Neuronal stem cell (in vitro differentiated cells): ENCODE results near the gene ARHGAP24.

Experiments used
- DNase-seq: peaks from one replicate; pipeline ENCODE4 v3.0.0-alpha.2; 2013; ENCODE audit warnings: low spot score
- H2AFZ ChIP-seq: one replicate; pipeline ENCODE4 v1.6.1; 2013; ENCODE audit warnings: mild to moderate bottlenecking, low read length, inconsistent platforms
- H2AK5ac ChIP-seq: 2 replicates; pipeline ENCODE4 v1.6.1; 2013; ENCODE audit warnings: low read depth, mild to moderate bottlenecking, inconsistent platforms, low read length, moderate library complexity, mixed read lengths
- H2BK120ac ChIP-seq: 2 replicates; pipeline ENCODE4 v1.6.1; 2013; ENCODE audit warnings: low read depth, mild to moderate bottlenecking, inconsistent platforms, low read length, moderate library complexity, mixed read lengths
- H2BK12ac ChIP-seq: one replicate; pipeline ENCODE4 v1.6.1; 2013; ENCODE audit warnings: low read length, inconsistent platforms
- H2BK15ac ChIP-seq: 2 replicates; pipeline ENCODE4 v1.6.1; 2013; ENCODE audit warnings: mild to moderate bottlenecking, low read length, inconsistent platforms, mixed read lengths
- H2BK5ac ChIP-seq: one replicate; pipeline ENCODE4 v1.6.1; 2013; ENCODE audit warnings: inconsistent platforms, mild to moderate bottlenecking, low read length, moderate library complexity
- H3K14ac ChIP-seq: one replicate; pipeline ENCODE4 v1.6.1; 2013; ENCODE audit warnings: low read length, inconsistent platforms
- H3K18ac ChIP-seq: 2 replicates; pipeline ENCODE4 v1.6.1; 2013; ENCODE audit warnings: low read length, inconsistent platforms
- H3K23ac ChIP-seq: 2 replicates; pipeline ENCODE4 v1.6.1; 2013; ENCODE audit warnings: low read depth, mild to moderate bottlenecking, mixed read lengths, low read length, inconsistent platforms; ENCODE audit not compliant: poor library complexity
- H3K27ac ChIP-seq: replicated peaks from 3 replicates; pipeline ENCODE4 v1.5.1; 2013; ENCODE audit warnings: low read length, inconsistent platforms
- H3K27me3 ChIP-seq, 3 experiments: 2 replicates each; pipeline ENCODE4 v1.6.1; 2013; ENCODE audit warnings: low read length in 3 of 3, mild to moderate bottlenecking in 2 of 3, inconsistent platforms in 1 of 3, low read depth in 1 of 3, mixed read lengths in 1 of 3, moderate library complexity in 1 of 3; ENCODE audit not compliant: control insufficient read depth in 3 of 3, insufficient read depth in 3 of 3
- H3K36me3 ChIP-seq, 2 donors: replicated peaks in 1 of 2; 2 replicates each; pipeline ENCODE4 v1.6.1; 2013; ENCODE audit warnings: low read length in 2 of 2; ENCODE audit not compliant: control insufficient read depth in 2 of 2, insufficient read depth in 2 of 2
- H3K4ac ChIP-seq: 2 replicates; pipeline ENCODE4 v1.6.1; 2013; ENCODE audit warnings: inconsistent platforms, mild to moderate bottlenecking, low read length, moderate library complexity
- H3K4me1 ChIP-seq, 2 donors: 1 replicate in 1 of 2; 2 replicates in 1 of 2; pipeline ENCODE4 v1.6.1; 2013; ENCODE audit warnings: low read length in 2 of 2, low read depth in 1 of 2; ENCODE audit not compliant: control insufficient read depth in 2 of 2, insufficient read depth in 1 of 2
- H3K4me2 ChIP-seq: one replicate; pipeline ENCODE4 v1.6.1; 2013; ENCODE audit warnings: mild to moderate bottlenecking, low read length, inconsistent platforms; ENCODE audit not compliant: insufficient read depth, poor library complexity, severe bottlenecking
- H3K4me3 ChIP-seq, 2 donors: 2 replicates each; pipeline ENCODE4 v1.5.1; 2013; ENCODE audit warnings: low read length in 2 of 2, mild to moderate bottlenecking in 2 of 2, inconsistent platforms in 1 of 2, moderate library complexity in 1 of 2
- H3K79me1 ChIP-seq: one replicate; pipeline ENCODE4 v1.6.1; 2013; ENCODE audit warnings: low read depth, mild to moderate bottlenecking, inconsistent platforms, low read length, moderate library complexity
- H3K9ac ChIP-seq: one replicate; pipeline ENCODE4 v1.6.1; 2013; ENCODE audit warnings: mild to moderate bottlenecking, low read depth, low read length, inconsistent platforms; ENCODE audit not compliant: poor library complexity
- H3K9me3 ChIP-seq, 2 donors: replicated peaks in 1 of 2; 2 replicates each; pipeline versions ENCODE3 to v1.6.1; 2013; ENCODE audit warnings: low read length in 2 of 2, mild to moderate bottlenecking in 2 of 2, inconsistent platforms in 1 of 2, low read depth in 1 of 2, mixed read lengths in 1 of 2, moderate library complexity in 1 of 2; ENCODE audit not compliant: control insufficient read depth in 2 of 2, insufficient read depth in 1 of 2
- H4K8ac ChIP-seq: one replicate; pipeline ENCODE4 v1.6.1; 2013; ENCODE audit warnings: low read depth, mild to moderate bottlenecking, inconsistent platforms, low read length, moderate library complexity
- H4K91ac ChIP-seq: one replicate; pipeline ENCODE4 v1.6.1; 2013; ENCODE audit warnings: low read length, low read depth, mild to moderate bottlenecking, inconsistent platforms; ENCODE audit not compliant: poor library complexity
- WGBS, 2 donors: extraction: QIAGEN DNeasy Blood & Tissue Kit; methylation state at CpG; one replicate each; pipeline ENCODE4 v1.1.7; 2013; ENCODE audit warnings: missing lambda C conversion rate in 2 of 2, mixed read lengths in 1 of 2; ENCODE audit not compliant: insufficient read length in 2 of 2, insufficient replicate concordance in 1 of 2; ENCODE audit errors: extremely low coverage in 2 of 2; 5-methylcytosine and 5-hydroxymethylcytosine counted together

The ARHGAP24 gene

GRCh38 chr4:85580489-85580888 is 105.5 kb downstream of the ARHGAP24 start:
- Histone ChIP-seq H3K14ac (no peak overlapping the region), H3K23ac (no peak overlapping the region), H4K8ac (no peak overlapping the region), H2BK5ac (no peak overlapping the region), H3K9me3 (no peaks in the 10 kb centered on the region), H3K27me3 (no peaks in the 10 kb centered on the region), H3K9ac (no peak overlapping the region), H3K4me2 (no peak overlapping the region), H2BK15ac (no peak overlapping the region), H3K4me1 (no peaks in the 10 kb centered on the region), H3K4me3 (no peak overlapping the region), H3K79me1 (no peaks in the 10 kb centered on the region), H3K18ac (no peak overlapping the region), H3K36me3 (no peaks in the 10 kb centered on the region), H2AK5ac (no peak overlapping the region), H2AFZ (no peak overlapping the region), H2BK120ac (no peak overlapping the region), H3K4ac (no peak overlapping the region), H3K27ac (no peak overlapping the region), H2BK12ac (no peak overlapping the region), H4K91ac (no peak overlapping the region)
- DNase-seq = no peak
- no CpG with 5 or more reads among the region's 5 CpGs for WGBS, 2 donors

GRCh38 chr4:85587952-85588351 is 113.0 kb downstream of the ARHGAP24 start:
- no peaks in the 10 kb centered on the region for H3K9me3 ChIP-seq
- no CpG with 5 or more reads among the region's 1 CpG for WGBS, 2 donors

GRCh38 chr4:85591406-85592098 is 116.6 kb downstream of the ARHGAP24 start:
- no peak overlapping the region for H2BK15ac ChIP-seq
- no peaks in the 10 kb centered on the region for H3K9me3 ChIP-seq
- no peak overlapping the region for H2AK5ac ChIP-seq
- H3K23ac ChIP-seq = no peak overlapping the region
- H3K4me3 ChIP-seq = no peak overlapping the region
- no peak for DNase-seq
- no peak overlapping the region for H2BK12ac ChIP-seq
- no peak overlapping the region for H3K27ac ChIP-seq
- no CpG with 5 or more reads among the region's 3 CpGs for WGBS, 2 donors
- no peak overlapping the region for H2BK120ac ChIP-seq
- no peaks in the 10 kb centered on the region for H3K4me1 ChIP-seq
- H4K91ac ChIP-seq = no peak overlapping the region
- H3K27me3 ChIP-seq = no peaks in the 10 kb centered on the region
- H3K9ac ChIP-seq = no peak overlapping the region
- no peak overlapping the region for H3K4ac ChIP-seq
- H3K4me2 ChIP-seq = no peak overlapping the region
- no peak overlapping the region for H2AFZ ChIP-seq
- no peaks in the 10 kb centered on the region for H3K79me1 ChIP-seq
- no peaks in the 10 kb centered on the region for H3K36me3 ChIP-seq
- no peak overlapping the region for H2BK5ac ChIP-seq
- H3K14ac ChIP-seq = no peak overlapping the region
- H4K8ac ChIP-seq = no peak overlapping the region
- H3K18ac ChIP-seq = no peak overlapping the region

More at GRCh38 chr4:85587952-85588351, 113.0 kb downstream of the ARHGAP24 start:
- no peak for DNase-seq
- Histone ChIP-seq H3K4me3 (no peak overlapping the region), H3K9ac (no peak overlapping the region), H2BK12ac (no peak overlapping the region), H3K4ac (no peak overlapping the region), H3K18ac (no peak overlapping the region), H2BK120ac (no peak overlapping the region), H3K27me3 (no peaks in the 10 kb centered on the region), H2BK5ac (no peak overlapping the region), H2BK15ac (no peak overlapping the region), H4K8ac (no peak overlapping the region), H4K91ac (no peak overlapping the region), H3K4me1 (no peaks in the 10 kb centered on the region), H3K36me3 (no peaks in the 10 kb centered on the region), H2AK5ac (no peak overlapping the region), H3K79me1 (no peaks in the 10 kb centered on the region), H3K27ac (no peak overlapping the region), H3K23ac (no peak overlapping the region), H3K4me2 (no peak overlapping the region), H2AFZ (no peak overlapping the region), H3K14ac (no peak overlapping the region)

- no peak overlapping the region for H2AK5ac ChIP-seq
- H3K9me3 ChIP-seq = no peaks in the 10 kb centered on the region
- H2AFZ ChIP-seq = no peak overlapping the region
- H3K14ac ChIP-seq = no peak overlapping the region
- WGBS, 2 donors = no CpG with 5 or more reads among the region's 6 CpGs
- H2BK5ac ChIP-seq = no peak overlapping the region
- no peak overlapping the region for H2BK120ac ChIP-seq
- no peak overlapping the region for H2BK12ac ChIP-seq
- no peak overlapping the region for H4K91ac ChIP-seq
- H3K36me3 ChIP-seq = no peaks in the 10 kb centered on the region
- H3K27me3 ChIP-seq = no peaks in the 10 kb centered on the region
- H3K23ac ChIP-seq = no peak overlapping the region
- no peaks in the 10 kb centered on the region for H3K4me1 ChIP-seq
- H3K4ac ChIP-seq = no peak overlapping the region
- no peaks in the 10 kb centered on the region for H3K79me1 ChIP-seq
- H3K4me3 ChIP-seq = no peak overlapping the region
- no peak for DNase-seq
- H2BK15ac ChIP-seq = no peak overlapping the region
- no peak overlapping the region for H4K8ac ChIP-seq
- H3K27ac ChIP-seq = no peak overlapping the region
- H3K18ac ChIP-seq = no peak overlapping the region
- H3K4me2 ChIP-seq = no peak overlapping the region
- no peak overlapping the region for H3K9ac ChIP-seq
Observed at GRCh38 chr4:85595098-85595775, 120.3 kb downstream of the ARHGAP24 start.
